Smooth muscle cell (in vitro differentiated cells): ENCODE data around the gene GABRD. TPM values are rescaled to one million over a fixed set of nuclear protein-coding genes. Genes with fewer than 3 reads are reported as not detected.

Experiments used
- DNase-seq: peaks from one replicate; lab custom pipeline; 2025; ENCODE audit not compliant: unreplicated experiment; lab: John Stamatoyannopoulos, UW
- H2AFZ ChIP-seq: fragments of 200-600 bp; sonication (generic); 2 replicates; pipeline ENCODE4 v1.6.0; 2016; ENCODE audit warnings: antibody characterized with exemption, low read depth, mild to moderate bottlenecking
- H3F3A ChIP-seq: fragments of 200-600 bp; sonication (generic); 2 replicates; pipeline ENCODE4 v1.6.0; 2017; ENCODE audit warnings: antibody characterized with exemption, low read depth
- H3K27ac ChIP-seq: fragments of 200-600 bp; sonication (generic); 2 replicates; pipeline ENCODE4 v1.5.1; 2016; ENCODE audit warnings: low read depth, mild to moderate bottlenecking
- H3K27me3 ChIP-seq: fragments of 200-600 bp; sonication (generic); 2 replicates; pipeline ENCODE4 v1.6.1; 2016; ENCODE audit warnings: low read depth, mild to moderate bottlenecking
- H3K36me3 ChIP-seq: fragments of 200-600 bp; sonication (generic); 2 replicates; pipeline ENCODE4 v1.5.1; 2016; ENCODE audit warnings: low read depth
- H3K4me1 ChIP-seq: fragments of 200-600 bp; sonication (generic); 2 replicates; pipeline ENCODE4 v1.5.1; 2016; ENCODE audit warnings: low read depth
- H3K4me2 ChIP-seq: fragments of 200-600 bp; sonication (generic); 2 replicates; pipeline ENCODE4 v1.6.0; 2016; ENCODE audit warnings: mild to moderate bottlenecking
- H3K4me3 ChIP-seq: fragments of 200-600 bp; sonication (generic); 2 replicates; pipeline ENCODE4 v1.5.1; 2016; ENCODE audit warnings: mild to moderate bottlenecking
- H3K79me2 ChIP-seq: fragments of 200-600 bp; sonication (generic); 2 replicates; pipeline ENCODE4 v1.6.0; 2016; ENCODE audit warnings: low read depth, mild to moderate bottlenecking
- H3K9ac ChIP-seq: fragments of 200-600 bp; sonication (generic); 2 replicates; pipeline ENCODE4 v1.6.0; 2016; ENCODE audit warnings: low read depth
- H3K9me3 ChIP-seq: fragments of 200-600 bp; sonication (generic); replicated peaks from 2 replicates; pipeline ENCODE4 v1.5.1; 2016; ENCODE audit warnings: low read depth
- H4K20me1 ChIP-seq: fragments of 200-600 bp; sonication (generic); 2 replicates; pipeline ENCODE4 v1.6.0; 2016; ENCODE audit warnings: low read depth
- WGBS: methylation state at CpG from one replicate; pipeline ENCODE4 v1.1.7; 2016; ENCODE audit warnings: low lambda C conversion rate; 5-methylcytosine and 5-hydroxymethylcytosine counted together
- polyA plus RNA-seq: library from polyadenylated mRNA; unstranded; fragments of >200 nt; fragmentation: Nextera tagmentation; extraction: Ambion mirVana; gene quantifications from 2 replicates; pipeline ENCODE4 v1.2.1, GENCODE V29; 2016
- total RNA-seq: library from RNA; depleted of rRNA; stranded (reverse); fragments of >200 nt; gene quantifications from 2 replicates; pipeline ENCODE4 v1.2.3, GENCODE V29; 2014
- TF ChIP-seq, protein P1 (sequence below): fragments of 200-600 bp; sonication (generic); IDR thresholded peaks from 2 replicates; pipeline ENCODE4 v1.5.1; 2017; ENCODE audit warnings: borderline replicate concordance, mild to moderate bottlenecking, antibody characterized with exemption; ENCODE audit not compliant: insufficient read depth, poor library complexity, severe bottlenecking

The GABRD gene
- total and polyA plus RNA-seq, 2 experiments from 2014 or later = not detected

DNA sequence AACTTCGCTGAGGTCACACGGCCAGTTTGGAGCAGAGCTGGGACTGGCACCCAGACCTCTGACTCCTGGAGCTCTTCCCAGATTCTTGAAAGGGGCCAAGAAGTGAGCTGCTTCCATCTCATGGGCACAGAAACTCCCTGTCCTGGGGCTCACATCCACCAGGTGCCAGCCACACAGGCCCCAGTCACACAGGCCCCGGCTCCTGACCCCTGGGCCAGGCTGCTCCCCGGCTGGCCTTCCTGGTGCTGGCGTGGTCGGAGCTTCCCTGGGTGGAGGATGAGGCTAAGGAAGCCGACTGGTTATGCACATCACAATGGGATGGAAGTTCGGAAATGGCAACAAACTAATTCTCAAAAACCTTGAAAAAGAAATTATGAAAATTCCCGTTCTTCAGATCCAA is 3.0 kb upstream of the GABRD start:
- H3K9ac ChIP-seq = no peak overlapping the region
- no peaks in the 10 kb centered on the region for H3K4me1 ChIP-seq
- peaks cover 62% of the 10 kb centered on the region for H3K27me3 ChIP-seq
- H3K79me2 ChIP-seq = no peaks in the 10 kb centered on the region
- no peak overlapping the region for H2AFZ ChIP-seq
- H3K9me3 ChIP-seq = no peaks in the 10 kb centered on the region
- no peaks in the 10 kb centered on the region for H3F3A ChIP-seq
- no peak for DNase-seq
- no peak overlapping the region for H3K27ac ChIP-seq
- WGBS = 97% methylated on average over 9 of the region's 9 CpGs
- H3K4me3 ChIP-seq = no peak overlapping the region
- H4K20me1 ChIP-seq = no peaks in the 10 kb centered on the region
- H3K36me3 ChIP-seq = no peaks in the 10 kb centered on the region
- TF ChIP-seq, protein P1, sequence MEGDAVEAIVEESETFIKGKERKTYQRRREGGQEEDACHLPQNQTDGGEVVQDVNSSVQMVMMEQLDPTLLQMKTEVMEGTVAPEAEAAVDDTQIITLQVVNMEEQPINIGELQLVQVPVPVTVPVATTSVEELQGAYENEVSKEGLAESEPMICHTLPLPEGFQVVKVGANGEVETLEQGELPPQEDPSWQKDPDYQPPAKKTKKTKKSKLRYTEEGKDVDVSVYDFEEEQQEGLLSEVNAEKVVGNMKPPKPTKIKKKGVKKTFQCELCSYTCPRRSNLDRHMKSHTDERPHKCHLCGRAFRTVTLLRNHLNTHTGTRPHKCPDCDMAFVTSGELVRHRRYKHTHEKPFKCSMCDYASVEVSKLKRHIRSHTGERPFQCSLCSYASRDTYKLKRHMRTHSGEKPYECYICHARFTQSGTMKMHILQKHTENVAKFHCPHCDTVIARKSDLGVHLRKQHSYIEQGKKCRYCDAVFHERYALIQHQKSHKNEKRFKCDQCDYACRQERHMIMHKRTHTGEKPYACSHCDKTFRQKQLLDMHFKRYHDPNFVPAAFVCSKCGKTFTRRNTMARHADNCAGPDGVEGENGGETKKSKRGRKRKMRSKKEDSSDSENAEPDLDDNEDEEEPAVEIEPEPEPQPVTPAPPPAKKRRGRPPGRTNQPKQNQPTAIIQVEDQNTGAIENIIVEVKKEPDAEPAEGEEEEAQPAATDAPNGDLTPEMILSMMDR = no peak
- no peak overlapping the region for H3K4me2 ChIP-seq

DNA sequence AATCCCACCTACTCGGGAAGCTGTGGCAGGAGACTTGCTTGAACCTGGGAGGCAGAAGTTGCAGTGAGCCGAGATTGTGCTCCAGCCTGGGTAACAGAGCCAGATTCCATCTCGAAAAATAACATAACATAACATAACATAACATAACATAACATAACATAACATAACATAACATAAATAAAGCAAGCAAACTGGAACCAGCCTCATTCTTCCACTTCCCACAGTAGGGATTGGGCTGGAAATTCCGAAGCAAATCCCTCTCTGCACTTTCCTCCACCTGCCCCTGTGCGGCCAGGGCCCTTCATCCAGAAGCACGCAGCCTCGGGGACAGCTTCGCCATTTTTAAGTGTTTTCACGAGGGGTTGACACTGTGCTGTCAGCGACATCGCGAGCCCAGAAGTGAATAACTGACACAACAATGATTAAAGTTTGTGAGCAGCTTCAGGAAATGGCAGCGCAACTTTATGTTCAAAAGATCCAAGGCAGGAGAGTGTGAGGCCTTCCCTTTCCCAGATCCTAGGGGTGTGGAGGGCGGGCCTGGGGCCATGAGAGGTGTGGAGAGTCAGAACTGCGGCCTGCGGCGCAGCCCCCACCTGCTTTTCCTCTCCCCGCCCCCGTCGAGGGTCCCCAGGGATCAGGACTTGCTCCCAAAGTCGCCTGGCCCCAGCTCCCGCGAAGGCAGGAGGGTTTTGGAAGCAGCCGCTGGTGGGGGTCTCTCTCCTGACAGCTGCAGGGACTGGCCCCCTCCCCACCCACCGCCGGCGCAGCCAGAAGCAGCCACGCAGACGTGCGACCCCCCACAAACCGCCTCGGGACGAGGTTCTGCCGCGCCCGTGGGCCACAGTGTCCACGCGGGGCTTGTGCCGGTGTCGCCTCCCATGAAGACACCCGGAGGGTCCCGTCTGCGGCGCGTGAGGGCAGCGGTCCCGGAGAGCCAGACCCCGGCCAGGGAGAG is 651 bp upstream of the GABRD start:
- no peak overlapping the region for H3K4me2 ChIP-seq
- no peak for DNase-seq
- no peaks in the 10 kb centered on the region for H3K9me3 ChIP-seq
- H3K27me3 ChIP-seq = peaks cover 77% of the 10 kb centered on the region
- no peak overlapping the region for H3K4me3 ChIP-seq
- H3K9ac ChIP-seq = no peak overlapping the region
- no peaks in the 10 kb centered on the region for H3K4me1 ChIP-seq
- no peaks in the 10 kb centered on the region for H4K20me1 ChIP-seq
- H3K36me3 ChIP-seq = no peaks in the 10 kb centered on the region
- no peaks in the 10 kb centered on the region for H3K79me2 ChIP-seq
- no peak overlapping the region for H2AFZ ChIP-seq
- TF ChIP-seq, protein P1 = no peak
- 34% methylated on average over 45 of the region's 48 CpGs for WGBS
- no peaks in the 10 kb centered on the region for H3F3A ChIP-seq
- H3K27ac ChIP-seq = no peak overlapping the region

DNA sequence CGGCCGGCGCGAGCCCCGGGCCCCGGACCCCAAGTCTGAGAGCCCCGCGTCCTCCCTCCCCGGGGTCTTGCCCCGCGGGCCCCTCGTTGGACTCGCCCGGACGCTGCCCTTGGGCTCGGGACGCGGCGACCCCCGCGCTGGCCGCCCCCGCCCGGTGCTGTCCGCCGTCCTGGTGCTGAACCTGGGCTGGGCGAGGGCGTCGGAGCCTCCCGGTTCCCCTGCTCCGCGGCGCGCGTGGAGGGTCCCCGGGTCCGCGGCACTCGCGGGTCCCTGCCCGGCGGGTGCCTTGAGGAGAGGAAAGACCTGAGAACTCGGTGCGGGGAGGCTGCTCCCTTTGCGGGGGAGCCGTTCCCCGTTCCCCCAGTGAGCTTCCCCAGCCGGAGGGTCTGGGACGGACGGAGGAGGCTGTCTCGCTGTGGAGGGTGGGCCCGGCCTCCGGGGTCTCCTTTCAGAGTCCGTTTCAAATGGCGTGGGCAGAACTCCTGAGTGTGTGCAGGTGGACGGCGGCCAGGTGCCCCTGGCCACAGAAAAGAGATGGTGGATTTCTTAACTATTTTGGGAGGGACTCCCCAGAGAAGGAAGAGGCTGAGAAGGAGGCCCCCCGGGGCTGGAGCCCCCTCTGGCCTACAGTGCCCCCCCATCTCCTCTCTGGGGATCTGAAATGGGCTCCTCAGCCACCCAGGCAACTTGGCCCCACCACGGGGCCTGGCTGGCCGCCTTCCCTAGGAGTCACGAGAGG is 595 bp downstream of the GABRD start:
- H3K4me2 ChIP-seq = peak overlapping the region; percentile 80
- WGBS = 51% methylated on average over 21 of the region's 61 CpGs
- no peaks in the 10 kb centered on the region for H4K20me1 ChIP-seq
- no peak overlapping the region for H3K9ac ChIP-seq
- no peaks in the 10 kb centered on the region for H3K4me1 ChIP-seq
- H3K4me3 ChIP-seq = peak overlapping the region; percentile 34
- H3K9me3 ChIP-seq = no peaks in the 10 kb centered on the region
- no peak overlapping the region for H3K27ac ChIP-seq
- no peaks in the 10 kb centered on the region for H3K36me3 ChIP-seq
- peaks cover 75% of the 10 kb centered on the region for H3K27me3 ChIP-seq
- TF ChIP-seq, protein P1 = no peak
- H2AFZ ChIP-seq = no peak overlapping the region
- H3F3A ChIP-seq = no peaks in the 10 kb centered on the region
- no peaks in the 10 kb centered on the region for H3K79me2 ChIP-seq
- DNase-seq = no peak
